NCI-H2107 (cell line): ENCODE data around the gene ADCY2.
"Not testable (repeated sequence)": the region's sequence is repeated elsewhere in the genome, so short reads cannot be mapped to it uniquely, and the experiment has no call there.

Experiments
- DNase-seq: peaks from one replicate; lab custom pipeline; 2025; lab: John Stamatoyannopoulos, UW

The ADCY2 gene

DNA sequence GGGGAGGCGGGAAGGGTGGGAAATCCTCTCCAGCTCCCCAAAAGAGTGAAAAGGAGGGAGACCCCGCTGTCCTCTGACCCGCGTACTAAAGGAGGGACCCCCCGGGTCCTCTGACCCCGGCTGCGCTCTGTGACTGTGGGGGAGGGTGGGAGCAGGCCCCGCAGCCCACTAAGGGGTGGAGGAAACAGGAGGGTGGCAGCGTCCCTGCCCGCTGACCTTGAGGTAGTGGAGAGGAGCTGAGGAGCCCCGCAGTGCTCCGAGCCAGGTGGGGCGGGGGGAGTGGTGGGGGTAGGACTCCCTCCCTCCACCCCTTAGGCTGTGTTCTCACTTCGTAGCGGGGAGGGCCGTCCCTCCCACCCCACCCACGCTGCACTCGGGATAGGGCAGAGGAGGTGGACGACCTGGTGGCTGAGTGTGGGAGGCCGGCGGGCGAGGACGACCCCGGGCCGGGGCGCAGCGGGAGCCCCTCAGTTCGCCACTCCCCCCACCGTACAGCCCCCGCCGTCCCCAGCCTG lies 449 bp upstream of the ADCY2 start:
- no peak for DNase-seq

DNA sequence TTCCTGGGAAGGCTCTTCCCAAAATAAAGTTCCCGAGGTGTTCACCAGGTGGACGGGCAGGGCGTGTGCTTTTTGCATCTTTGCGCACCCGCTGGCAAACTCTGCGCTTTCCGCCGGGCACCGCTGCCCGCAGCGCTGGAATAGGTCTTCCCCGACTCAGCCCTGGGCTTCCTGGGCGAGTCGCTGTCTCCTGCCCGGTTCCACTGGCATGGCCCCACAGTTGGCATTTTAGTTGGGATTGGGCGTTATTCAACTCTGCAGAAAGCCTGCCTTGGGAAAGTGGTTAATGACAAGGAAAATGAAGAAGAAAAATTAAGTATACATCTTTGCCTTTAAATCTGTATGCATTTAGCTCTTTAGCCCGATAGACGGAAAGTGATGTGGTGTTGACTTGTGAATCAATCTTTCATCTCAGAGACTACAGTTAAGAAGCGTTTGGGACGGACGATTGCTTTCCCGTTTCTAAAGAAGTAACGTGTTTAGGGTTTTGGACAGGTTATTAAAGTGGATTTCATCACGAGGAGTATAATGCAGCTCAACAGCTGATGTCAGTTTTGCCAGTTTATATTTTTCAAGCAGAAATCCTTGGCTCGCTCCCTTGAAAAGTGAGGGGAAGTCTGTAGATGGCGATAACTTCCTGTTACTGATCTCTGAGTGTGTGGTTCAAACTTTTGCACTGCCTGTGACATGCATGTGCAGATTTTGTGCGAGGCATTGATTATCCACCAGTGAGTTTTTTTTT lies 946 bp downstream of the ADCY2 start:
- DNase-seq = no peak

DNA sequence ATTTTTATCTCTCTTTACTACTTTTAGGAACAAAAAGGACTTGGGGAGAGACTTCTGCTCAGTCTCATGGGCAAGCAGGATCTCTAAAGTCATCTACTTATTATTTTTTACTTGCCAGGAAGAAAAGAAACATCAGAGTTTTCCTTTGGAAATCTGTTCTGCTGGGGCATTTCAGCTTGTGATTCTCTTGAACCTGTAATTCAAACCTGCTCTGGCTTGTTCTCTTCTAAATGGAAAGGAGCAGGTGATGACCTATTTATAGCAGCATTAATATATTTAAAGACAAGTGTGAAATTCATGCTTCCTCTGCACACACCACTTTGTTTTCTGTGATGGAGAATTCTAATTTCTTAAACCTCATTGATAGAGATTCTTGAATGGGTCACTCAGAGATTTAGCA lies 2.0 kb downstream of the ADCY2 start:
- no peak for DNase-seq

DNA sequence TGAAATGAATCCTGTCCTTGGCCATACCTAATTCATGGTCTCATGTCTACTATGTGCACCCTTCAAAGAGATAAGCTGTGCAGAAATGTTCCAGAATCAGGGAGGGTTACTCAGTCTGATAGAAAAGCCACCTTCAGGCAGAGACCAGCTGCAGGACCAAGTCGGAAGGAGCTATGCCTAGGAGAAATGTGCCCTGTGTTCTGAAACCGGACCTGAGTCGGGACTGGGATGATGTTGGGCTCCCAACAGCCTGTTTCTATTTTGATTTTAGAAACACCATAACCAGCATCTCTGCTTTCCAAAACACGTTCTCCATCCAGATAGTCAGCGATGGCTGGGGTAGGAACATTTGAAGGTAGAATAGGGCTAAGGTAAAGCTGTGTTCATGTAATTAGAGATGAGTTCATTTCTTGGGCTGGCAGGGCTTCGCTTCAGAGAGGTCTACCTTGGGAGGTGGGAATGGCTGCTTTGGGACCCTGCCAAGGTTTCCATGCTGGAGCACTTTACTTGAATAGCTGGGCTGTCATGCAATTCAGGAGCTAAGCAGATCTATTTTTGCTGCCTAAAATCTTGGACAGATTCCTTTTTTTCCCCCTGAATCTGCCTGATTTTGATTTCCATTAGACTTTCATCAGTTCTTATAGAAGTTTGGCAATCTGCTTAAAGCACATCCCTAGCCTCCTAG lies 2.8 kb downstream of the ADCY2 start:
- DNase-seq = peak; percentile 12

DNA sequence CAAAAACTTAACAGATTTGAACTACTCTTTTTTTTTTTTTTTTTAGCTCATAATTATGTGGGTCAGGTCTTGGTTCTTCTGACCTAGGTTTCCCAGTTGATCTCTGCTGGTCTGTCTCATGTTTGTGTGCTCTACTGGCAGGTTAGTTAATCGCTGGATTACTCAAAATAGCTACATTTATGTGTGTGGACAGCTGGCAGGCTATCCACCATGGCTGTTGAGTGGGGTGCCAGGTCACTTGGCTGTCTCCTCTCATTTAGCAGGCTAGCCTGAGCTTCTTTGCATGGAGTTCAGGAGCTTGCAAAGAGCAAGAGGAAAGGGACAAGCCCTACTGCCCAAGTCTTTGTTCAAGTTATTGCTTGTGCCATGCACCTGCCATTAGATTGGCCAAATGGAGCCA lies 9.3 kb downstream of the ADCY2 start:
- no peak for DNase-seq

DNA sequence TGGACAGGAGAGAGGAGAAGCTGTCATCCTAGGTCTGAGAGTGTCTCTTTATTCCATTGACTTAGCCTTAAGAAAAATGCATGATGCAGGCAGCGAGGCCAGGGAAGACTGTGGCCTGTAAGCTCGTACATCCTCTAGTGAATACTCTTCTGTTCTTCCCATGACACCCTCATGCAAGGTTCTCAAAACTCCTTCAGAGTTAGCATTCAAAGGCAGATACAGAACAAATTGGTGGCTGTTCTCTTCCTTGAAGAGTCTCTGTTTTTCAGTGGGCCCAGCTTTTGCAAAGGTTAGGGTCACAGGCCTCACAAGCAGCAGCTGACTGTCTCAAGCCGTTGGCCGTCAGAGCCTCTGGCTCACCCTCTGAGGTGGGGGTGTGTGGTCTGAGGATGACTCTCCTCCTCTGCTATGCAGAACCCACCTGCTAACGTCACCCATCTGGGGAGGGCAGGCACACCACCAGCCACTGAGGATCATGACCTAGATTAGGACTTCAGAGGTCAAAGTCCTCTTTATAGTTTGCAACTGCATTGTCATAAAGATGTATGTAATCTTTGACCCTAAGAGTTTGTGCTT lies 15.1 kb downstream of the ADCY2 start:
- no peak for DNase-seq

DNA sequence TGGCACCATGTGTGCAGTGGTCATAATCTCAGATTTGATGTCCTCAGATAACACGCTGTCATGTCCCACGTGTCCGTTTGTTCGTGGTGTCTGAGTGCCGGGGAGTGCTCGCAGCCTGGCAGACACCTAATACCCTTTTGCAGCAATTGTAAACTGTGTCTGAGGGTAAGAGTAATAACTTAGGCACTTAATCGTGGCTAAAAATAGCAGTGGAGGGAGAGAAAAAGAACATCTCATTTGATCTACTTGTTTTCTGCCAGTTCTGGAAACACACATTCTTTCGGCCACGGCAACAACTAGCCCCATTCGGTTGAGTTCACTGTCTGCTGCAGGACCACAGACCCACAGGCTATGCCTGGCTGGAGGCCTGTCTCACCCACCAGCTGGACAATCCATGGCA lies 16.5 kb downstream of the ADCY2 start:
- DNase-seq = no peak

DNA sequence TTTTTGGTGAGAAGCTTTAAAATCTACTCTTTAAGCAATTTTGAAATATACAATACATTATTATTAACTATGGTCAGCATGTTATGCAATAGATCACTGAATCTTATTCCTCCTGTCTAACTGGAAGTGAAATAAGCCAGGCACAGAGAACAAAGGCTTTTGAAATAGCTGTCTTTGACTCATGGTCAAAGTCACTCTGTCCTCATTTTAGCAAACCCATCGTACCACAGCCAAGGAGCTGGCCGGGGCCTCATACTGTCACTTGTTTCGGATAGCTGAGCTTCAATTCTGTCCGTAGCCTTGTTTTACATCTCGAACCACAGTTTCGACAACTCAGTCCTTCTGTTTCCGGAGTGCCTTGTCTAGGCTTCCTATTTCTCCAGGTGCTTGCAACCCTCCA lies 19.2 kb downstream of the ADCY2 start:
- no peak for DNase-seq

DNA sequence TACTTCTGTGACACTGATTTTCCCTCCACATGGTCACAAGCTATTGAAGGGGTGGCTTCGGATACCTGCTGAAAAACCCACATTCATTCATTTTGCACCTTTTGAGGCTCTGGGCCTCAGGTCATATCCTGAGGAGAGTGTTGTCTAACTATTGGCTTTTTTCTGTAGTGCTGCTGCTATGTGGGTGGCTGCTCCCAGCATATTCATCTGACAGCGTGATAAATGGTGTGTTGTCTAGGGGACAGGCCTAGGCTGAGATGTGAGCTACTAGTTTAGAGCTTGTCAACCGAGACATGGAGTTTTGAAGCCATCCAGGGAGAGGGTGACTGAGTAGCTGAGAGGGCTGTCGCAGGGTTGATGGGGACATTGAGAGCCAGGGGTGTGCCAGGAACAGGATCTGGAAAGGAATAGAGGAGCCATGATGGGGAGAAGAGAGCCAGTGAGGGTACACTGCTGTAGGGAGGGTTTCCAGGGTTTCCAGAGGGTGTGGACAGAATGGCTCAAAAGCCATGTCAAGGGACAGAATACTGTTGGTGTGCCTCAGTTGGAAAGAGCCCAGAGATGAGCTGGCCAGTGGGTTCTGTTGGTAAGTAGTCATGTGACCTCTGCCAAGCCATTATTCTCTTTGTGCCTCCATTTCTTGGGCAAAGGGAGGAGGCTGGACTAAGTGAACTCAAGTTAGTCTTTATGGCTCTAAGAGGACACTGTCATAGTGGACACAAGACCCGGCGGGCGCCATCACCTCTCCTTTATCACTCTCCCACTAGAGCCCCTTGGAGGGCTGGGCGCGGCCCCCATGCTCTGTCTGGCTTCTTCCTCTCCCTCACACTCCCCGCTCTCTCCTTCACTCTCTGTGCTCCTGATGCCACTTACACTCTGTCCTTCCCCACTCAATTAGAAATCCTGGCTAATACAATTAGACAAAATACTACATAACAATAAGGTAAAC lies 19.9 kb downstream of the ADCY2 start:
- no peak for DNase-seq

DNA sequence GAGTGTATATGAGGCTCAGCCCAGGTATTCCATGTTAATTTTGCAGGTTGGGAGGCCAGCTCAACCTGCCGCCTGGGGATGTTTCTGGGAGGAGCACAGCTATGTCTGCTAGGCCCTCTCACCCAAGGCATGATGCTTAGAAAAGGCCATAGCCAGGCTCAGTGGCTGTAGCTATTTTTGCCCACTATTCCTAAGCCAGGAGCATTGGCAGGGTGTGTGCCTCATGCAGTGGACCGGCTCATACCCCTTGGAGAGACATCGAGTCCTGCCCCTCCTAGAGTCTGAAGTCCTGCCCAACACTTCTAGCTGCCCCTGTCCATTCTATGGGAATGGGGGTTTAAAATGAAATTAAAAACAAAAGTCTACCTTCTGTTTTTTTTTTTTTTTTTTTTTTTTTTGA lies 22.3 kb downstream of the ADCY2 start:
- no peak for DNase-seq

DNA sequence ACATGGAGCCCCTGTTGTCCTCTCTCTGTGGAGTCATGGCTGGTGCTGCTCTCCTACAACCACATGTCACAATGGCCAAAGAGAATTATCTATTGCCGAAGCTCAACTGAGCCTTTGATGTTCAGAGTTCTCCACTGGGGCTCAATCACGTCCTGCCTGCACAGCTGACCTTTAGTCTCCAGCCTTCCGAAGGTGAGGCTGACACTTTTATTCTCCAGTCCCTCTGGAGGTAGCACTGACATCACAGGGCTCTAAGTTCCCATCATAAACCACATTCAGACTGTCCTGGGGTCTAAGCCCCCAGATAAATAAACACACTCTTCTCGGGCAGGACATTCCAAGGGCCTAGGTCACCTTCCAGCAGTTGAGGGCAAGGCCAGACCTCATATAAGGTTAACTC lies 23.4 kb downstream of the ADCY2 start:
- no peak for DNase-seq

DNA sequence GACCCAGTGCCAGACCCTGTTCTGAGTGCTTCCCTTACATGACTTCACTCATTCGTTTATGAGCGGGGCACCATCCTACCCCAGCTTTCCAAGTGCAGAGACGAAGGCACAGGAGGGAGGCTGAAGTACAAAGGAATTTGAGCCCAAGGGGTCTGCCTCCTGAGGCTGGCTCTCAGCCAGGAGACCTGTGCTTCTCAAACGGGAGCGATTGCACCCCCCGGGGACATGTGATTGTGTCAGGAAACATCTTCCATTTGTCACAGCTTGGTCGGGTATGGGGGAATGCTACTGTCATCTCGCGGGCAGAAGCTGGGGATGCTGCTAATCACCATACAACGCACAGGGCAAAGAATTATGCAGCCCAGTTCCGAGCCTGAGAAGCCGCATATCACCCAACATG lies 23.9 kb downstream of the ADCY2 start:
- DNase-seq = no peak

DNA sequence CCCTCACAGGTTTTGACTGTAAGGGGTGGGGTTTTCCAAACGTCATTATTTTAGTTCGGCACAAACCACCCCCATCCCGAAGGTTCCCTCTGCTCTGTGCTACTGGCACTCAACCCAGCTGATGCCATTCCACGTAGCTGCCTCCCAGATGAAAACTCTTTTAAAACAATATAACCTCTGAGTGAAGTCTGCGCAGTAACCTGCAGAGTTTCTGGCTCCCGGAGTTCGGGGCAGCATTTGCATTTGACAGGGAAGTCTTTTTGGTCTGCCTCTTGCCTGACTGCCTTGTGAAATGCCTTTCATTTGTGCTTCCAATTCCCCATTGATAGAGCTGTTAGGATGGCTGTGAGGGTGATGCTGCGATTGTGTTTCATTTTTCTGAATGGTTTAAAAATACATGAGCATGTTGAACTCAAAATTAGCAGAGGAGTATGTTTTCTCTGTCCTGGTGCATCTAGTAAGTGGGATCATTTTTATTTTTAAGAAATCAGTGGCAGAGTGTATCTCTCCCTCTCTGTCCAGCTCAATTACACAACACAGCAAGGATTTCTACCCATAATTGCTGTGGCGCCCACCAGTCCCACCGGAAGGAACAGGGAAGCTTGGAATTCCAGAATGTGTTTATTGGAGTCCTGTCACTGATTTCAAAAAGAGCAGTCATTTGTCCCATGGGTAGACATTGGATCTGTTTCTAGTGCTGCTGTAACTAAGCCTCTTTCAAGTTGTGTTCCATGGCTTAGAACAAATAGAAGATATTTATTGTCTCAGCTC lies 24.8 kb downstream of the ADCY2 start:
- DNase-seq = no peak

DNA sequence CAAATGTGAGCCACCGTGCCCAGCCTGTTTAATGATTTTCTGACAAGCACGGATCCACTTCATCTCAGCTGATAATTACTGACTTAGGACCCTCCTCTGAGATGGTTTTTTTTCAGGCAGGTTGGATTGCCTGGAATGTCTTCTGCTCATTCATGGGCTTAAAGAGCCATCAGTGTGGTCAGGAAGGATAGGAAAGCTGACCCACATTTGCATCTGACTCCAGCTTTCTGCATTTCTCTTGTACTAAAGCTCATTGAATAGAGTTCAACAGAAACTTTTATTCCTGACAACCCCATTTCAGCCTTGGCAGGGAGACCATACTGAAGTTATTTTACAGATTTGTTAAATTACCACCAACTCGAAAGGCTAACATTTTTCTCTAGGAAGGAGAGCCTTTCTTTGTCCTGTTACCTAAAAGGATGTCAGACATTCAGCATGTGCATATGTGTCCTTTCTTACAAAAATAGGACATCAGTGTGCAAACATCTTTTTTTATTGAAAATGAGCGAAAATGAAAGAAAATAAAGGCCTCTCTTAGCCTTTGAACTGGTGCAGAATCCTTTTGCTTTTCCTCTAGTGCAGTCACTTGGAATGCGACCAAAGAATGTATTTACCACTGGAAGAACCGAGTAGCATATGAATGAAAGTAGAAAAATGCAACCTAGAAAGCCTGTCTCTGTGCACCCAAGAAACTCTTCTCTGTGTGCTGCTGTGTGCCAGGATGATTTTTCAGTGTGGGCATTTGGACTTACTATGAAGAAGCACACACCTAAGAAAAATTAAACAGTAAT lies 26.6 kb downstream of the ADCY2 start:
- DNase-seq = no peak

DNA sequence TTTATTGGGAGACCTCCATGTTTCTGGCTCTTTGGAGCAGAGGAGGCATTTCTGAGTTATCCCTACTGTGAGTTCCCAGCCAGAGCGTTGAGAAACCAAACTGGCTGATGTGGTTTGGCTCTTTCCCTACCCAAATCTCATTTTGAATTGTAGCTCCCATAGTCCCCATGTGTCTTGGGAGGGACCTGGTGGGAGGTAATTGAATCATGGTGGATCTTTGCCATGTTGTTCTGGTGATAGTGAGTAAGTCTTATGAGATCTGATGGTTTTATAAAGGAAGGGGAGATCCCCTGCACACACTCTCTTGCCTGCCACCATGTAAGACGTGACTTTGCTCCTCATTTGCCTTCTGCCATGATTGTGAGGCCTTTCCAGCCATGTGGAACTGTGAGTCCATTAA lies 27.3 kb downstream of the ADCY2 start:
- DNase-seq = not testable (repeated sequence)

DNA sequence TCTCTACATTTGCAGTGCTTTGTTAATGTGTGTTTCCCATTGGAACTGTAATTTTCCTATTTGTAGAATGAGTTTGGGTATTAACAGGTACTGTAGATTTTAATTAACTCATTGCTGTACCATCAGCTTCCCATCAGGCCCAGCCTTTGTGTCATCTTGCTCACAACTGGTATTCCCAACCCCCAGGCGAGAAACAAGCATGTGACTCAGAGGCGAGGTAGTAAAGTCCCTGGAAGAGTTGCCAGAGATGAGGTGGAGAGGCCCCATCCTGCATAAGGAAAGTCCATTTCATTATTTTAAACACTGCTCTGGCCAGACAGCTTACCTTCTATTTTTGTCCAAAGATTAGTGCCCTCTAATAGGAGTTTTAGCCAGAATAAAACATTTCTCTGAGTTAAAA lies 29.9 kb downstream of the ADCY2 start:
- no peak for DNase-seq

DNA sequence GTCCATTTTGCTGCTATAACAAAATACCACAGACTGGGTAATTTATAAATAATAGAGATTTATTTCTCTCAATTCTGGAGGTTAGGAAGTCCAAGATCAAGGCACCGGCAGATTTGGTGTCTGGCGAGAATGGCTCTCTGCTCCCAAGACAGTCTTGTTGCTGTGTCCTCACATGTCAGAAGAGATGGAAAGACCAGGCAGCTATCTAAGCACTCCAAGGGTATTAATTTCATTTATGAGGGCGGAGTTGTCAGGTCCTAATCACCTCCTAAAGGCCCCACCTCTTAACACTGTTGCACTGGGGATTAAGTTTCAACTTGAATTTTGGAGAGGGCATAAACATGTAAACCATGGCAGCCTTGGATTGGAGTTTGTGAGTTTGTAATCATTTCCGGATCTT lies 30.3 kb downstream of the ADCY2 start:
- DNase-seq = no peak

DNA sequence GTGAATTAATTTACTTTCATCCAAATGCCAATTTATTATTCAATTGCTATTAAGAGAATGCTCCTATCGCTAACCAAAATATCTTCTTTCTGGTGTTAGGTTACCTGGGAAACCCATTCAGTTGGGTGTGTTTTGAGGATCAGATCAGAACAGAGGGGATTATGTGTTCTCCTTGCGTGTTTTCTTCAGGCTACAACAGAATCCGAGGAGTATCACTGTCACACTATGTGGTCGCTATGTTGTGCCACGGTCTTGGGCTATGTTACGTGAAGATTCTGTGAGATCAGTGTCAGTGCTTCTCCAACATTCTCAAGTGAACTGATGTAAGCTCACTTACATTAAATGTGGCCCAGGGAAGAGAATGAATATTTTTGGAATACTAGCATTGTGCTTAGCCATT lies 39.0 kb downstream of the ADCY2 start:
- no peak for DNase-seq

DNA sequence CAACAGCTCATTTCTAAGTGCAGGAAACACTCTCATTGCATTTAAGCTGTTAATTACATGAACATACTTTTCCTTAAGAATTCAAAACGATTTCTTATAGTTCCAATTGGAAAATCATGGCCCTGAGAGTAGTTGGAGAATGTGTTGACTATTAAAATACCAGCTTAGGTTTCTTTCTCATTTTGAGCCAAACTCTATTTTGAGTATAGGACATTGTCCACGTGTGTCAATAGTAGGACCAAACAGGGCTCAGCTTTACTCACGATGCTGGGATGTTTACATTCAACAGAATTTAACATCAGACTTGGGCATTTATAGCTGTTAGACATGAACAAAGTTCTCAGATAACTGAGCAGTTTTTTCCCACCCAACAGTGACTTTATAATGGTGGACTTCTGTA lies 39.6 kb downstream of the ADCY2 start:
- no peak for DNase-seq

DNA sequence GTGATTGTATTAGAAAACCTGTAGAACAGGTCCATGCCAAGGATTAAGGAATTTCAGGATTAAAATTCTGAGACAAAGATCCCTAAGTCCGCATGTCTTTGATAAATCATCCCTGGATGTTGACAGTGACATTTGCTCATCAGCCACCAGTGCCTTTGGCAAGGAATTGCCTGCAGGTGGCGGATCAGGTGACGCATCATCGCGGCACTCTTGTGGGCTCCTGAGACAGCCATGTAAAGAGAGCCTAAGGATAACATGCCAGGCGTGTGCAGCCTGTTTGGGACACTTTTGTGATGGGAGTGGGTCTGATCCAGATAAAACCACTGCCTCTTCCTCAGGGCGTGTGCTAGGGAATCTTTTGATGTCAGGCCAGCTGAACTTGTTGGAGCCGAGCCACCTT lies 40.6 kb downstream of the ADCY2 start:
- DNase-seq = no peak

DNA sequence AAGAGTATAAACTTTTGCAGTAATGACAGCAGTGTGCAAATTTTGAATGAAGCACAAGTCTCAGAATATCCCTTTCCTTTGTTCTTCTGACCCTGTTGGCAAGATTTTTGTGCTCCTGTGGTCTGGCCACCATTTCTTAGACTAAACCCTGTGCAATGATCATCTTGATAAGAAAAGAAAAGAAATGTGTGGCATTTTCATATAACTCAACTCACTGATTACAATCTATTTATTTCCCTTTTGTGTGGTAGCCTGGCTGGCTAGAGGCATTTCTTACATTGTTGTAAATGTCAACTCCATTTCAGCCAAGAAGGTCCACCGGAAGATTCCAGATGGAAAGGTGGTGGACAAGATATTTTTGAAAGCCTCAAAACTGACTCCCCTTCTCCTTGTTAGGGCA lies 41.9 kb downstream of the ADCY2 start:
- no peak for DNase-seq
